Astrocyte of the hippocampus (primary cell): Measurements from ENCODE around the gene VPS9D1.

Experiments used
- DNase-seq: peaks from one replicate; pipeline ENCODE4 v3.0.0; 2011; ENCODE audit warnings: low read depth, low spot score

VPS9D1 gene

GRCh38 chr16:89732142-89732917 lies 11.6 kb upstream of the VPS9D1 start:
- no peak for DNase-seq

GRCh38 chr16:89730610-89731234 lies 10.0 kb upstream of the VPS9D1 start:
- DNase-seq = no peak

GRCh38 chr16:89729863-89730593 lies 9.3 kb upstream of the VPS9D1 start:
- peak; percentile 41 for DNase-seq

DNA sequence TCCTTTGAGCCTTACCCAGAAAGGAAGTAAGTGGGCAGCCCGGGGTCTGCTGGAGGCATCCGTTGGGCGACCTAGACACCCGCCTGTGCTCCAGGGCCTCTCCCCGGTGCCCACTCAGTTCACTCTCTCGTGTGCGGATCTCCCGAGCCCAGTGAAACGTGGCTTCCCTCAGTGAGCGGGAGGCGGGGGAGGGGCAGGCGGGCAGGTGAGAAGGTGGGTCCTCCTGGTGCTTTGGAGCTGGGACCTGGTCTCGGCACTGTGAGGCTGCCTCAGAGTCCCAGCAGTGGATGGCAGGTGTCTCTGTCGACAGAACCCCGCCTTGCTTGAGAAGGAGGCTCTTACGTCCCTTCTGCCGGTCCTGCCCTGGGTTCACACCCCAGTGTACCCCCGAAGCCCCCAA lies 8.6 kb upstream of the VPS9D1 start:
- DNase-seq = no peak

GRCh38 chr16:89727406-89728120 lies 6.9 kb upstream of the VPS9D1 start:
- no peak for DNase-seq

- peak; percentile 65 for DNase-seq
These were observed 2.9 kb upstream of the VPS9D1 start for GRCh38 chr16:89723279-89724250.

GRCh38 chr16:89722392-89723278 lies 1.9 kb upstream of the VPS9D1 start:
- DNase-seq = peak; percentile 60

DNA sequence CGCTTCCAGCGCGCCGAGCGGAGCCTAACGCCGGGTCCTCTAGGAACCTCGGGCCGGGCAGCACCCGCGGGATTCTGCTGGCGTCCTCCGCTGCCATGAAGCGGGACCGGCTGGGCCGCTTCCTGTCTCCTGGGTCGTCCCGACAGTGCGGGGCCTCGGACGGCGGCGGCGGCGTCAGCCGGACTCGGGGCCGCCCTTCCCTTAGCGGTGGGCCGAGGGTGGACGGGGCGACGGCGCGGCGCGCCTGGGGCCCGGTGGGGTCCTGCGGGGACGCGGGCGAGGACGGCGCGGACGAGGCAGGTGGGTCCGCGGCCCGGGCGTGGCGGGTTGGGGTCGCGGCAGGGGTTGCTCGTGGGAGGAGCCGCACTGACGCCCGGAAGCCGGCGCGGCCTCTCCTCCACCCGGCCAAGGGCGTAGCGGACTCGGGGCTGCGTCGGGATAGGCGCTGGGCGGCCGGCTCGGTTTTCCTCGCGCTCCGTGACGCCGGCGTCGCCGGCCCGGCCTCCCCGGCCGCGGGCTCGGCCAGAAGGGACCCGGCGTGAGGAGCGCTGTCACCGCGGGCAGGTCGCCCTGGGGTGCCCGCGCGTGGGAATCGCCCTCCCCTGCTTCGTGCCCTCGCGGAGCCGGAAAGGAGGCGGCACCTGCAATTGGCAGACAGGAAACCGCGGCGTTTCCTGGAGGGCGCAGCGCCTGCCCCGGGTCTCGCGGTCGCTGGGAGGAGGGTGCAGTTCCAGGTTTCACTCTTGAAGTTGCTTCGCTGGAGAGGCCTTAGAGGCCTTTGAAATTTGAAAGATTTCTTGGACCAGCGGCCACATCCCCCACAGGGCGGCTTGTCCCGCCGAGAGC lies 1.1 kb upstream of the VPS9D1 start:
- DNase-seq = peak; percentile 79

DNA sequence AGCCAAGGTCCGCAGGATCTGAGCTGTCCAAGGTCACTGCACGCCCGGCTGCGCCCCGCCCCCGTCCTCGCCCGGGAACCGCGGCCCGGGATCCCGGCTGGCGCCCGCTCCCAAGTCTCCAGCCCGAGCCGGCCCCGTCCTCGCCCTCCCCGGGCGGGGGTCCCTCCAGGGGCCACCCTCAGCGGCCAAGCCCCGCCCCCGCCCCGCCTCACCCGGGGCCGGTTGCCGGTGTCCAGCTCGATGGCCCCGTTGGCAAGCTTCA lies 216 bp downstream of the VPS9D1 start:
- no peak for DNase-seq

DNA sequence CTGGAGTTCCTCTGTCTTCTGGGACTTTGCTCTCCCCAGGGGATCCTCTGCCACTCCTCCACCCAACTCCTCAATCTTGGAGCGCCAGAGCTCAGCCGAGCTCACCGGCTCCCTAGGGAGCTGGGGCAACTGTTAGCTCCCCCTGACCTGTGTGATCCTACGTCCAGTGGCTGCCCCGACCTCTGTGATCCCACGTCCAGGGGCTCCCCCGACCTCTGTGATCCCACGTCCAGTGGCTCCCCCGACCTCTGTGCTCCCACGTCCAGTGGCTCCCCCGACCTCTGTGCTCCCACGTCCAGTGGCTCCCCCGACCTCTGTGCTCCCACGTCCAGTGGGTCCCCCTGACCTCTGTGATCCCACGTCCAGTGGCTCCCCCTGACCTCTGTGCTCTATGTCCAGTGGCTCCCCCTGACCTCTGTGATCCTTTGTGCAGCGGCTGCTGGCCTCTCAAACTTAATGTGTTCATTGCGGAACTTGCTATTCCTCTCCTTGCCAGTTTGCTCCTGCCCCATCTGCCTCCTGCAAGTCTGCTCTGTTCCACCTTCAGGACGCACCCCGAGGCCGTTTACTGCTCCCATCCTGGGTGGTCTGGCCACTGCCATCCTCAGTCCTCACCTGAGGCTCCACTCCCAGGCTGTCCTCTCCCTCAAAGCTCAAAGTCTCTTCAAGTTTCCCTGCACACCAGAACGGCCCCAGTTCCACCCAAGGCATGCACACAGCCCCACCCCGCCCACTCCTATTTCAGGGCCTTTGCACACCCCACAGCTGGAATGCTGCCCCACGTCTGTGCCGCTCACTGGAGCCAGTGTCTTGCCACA lies 2.8 kb downstream of the VPS9D1 start:
- DNase-seq = no peak

GRCh38 chr16:89716916-89717687 lies 3.6 kb downstream of the VPS9D1 start:
- DNase-seq = no peak

GRCh38 chr16:89716493-89716892 lies 4.2 kb downstream of the VPS9D1 start:
- no peak for DNase-seq

GRCh38 chr16:89712274-89712781 lies 8.4 kb downstream of the VPS9D1 start:
- DNase-seq = peak; percentile 31

- peak; percentile 80 for DNase-seq
These were observed 9.0 kb downstream of the VPS9D1 start for GRCh38 chr16:89711601-89712273.

DNA sequence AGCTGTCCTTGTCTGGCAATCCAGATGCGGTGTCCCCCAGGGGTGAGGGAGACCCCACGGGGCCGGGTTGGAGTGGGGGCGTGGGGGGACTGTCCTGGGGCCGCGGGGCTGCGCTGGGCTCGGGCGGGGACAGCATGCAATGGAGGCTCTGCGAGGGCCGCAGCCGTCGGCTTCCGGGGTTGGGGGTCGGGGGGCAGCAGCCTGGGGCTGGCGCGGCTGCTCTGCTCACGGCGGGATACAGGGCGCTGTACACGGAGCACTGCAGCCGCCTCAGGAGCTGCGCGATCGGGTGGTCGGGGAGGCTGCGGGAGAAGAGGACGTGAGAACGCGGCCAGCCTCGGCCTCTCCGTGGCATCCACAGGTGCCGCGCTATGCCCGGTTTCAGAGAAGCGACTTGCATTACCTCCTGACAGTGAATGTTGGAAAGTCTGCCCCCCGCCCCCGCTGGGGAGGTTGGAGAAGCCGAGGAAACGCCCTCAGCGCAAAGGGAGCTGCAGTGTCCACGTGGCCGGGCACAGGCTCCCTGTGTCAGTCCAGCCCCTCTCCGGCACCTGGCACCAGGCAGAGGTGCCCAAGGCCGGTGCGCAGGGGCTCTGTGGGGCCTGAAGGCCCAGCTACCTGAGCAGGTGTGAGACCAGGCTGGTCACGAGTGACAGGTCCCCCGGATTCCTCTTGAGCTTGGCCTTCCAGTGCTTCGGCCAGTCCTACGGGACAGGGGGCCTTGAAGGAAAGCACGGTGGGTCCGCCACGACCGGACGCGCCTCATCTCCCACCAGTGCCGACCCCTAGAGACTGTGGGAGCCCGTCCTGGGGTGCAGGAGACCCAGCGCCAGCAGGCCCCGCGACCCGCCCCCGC lies 9.8 kb downstream of the VPS9D1 start:
- DNase-seq = no peak
